H9 (cell line): ENCODE data around the gene PRSS27. TPM values are rescaled to one million over a fixed set of nuclear protein-coding genes. Genes with fewer than 3 reads are reported as not detected.

Source experiments
- DNase-seq: peaks from one replicate; pipeline ENCODE4 v3.0.0-alpha.2; 2017
- H2AFZ ChIP-seq: one replicate; pipeline ENCODE4 v1.6.1; 2013; ENCODE audit warnings: mild to moderate bottlenecking, low read length, control low read depth, moderate library complexity
- H2AK5ac ChIP-seq: 2 replicates; pipeline ENCODE4 v1.6.1; 2013; ENCODE audit warnings: low read length, control low read depth, mixed read lengths; ENCODE audit not compliant: insufficient read length
- H2BK120ac ChIP-seq: one replicate; pipeline ENCODE4 v1.6.1; 2013; ENCODE audit warnings: low read depth, mild to moderate bottlenecking, low read length, control low read depth, inconsistent platforms; ENCODE audit not compliant: poor library complexity, severe bottlenecking
- H2BK12ac ChIP-seq: 2 replicates; pipeline ENCODE4 v1.6.1; 2013; ENCODE audit warnings: low read length, control low read depth, mixed read lengths, low read depth; ENCODE audit not compliant: insufficient read length
- H2BK15ac ChIP-seq: 2 replicates; pipeline ENCODE4 v1.6.1; 2013; ENCODE audit warnings: low read depth, low read length, control low read depth
- H2BK20ac ChIP-seq: one replicate; pipeline ENCODE4 v1.6.1; 2013; ENCODE audit warnings: low read depth, mild to moderate bottlenecking, low read length, control low read depth, inconsistent platforms; ENCODE audit not compliant: poor library complexity, severe bottlenecking
- H2BK5ac ChIP-seq: 2 replicates; pipeline ENCODE4 v1.6.1; 2013; ENCODE audit warnings: low read length, control low read depth, mixed read lengths; ENCODE audit not compliant: insufficient read length
- H3K14ac ChIP-seq: 2 replicates; pipeline ENCODE4 v1.6.1; 2013; ENCODE audit warnings: low read length, control low read depth; ENCODE audit not compliant: insufficient read depth
- H3K18ac ChIP-seq: 2 replicates; pipeline ENCODE4 v1.6.1; 2013; ENCODE audit warnings: low read depth, mild to moderate bottlenecking, mixed read lengths, low read length, control low read depth; ENCODE audit not compliant: insufficient read length
- H3K23ac ChIP-seq: 2 replicates; pipeline ENCODE4 v1.6.1; 2013; ENCODE audit warnings: low read length, control low read depth, mixed read lengths, low read depth; ENCODE audit not compliant: insufficient read length
- H3K23me2 ChIP-seq: 2 replicates; pipeline ENCODE4 v1.6.1; 2013; ENCODE audit warnings: low read depth, mild to moderate bottlenecking, mixed read lengths, low read length, control low read depth; ENCODE audit not compliant: insufficient read length, poor library complexity, severe bottlenecking
- H3K27ac ChIP-seq: 2 replicates; pipeline ENCODE4 v1.5.1; 2013; ENCODE audit warnings: low read length, control low read depth, mixed read lengths, low read depth; ENCODE audit not compliant: insufficient read length
- H3K27me3 ChIP-seq: 2 replicates; pipeline ENCODE4 v1.6.1; 2013; ENCODE audit warnings: low read length, control low read depth, inconsistent platforms; ENCODE audit not compliant: insufficient read depth
- H3K4ac ChIP-seq: 2 replicates; pipeline ENCODE4 v1.6.1; 2013; ENCODE audit warnings: low read depth, mild to moderate bottlenecking, control low read depth, inconsistent platforms, low read length, moderate library complexity
- H3K4me1 ChIP-seq: 2 replicates; pipeline ENCODE4 v1.6.1; 2013; ENCODE audit warnings: low read length, control low read depth, inconsistent platforms; ENCODE audit not compliant: insufficient read depth
- H3K4me2 ChIP-seq: 2 replicates; pipeline ENCODE4 v1.6.1; 2013; ENCODE audit warnings: low read length, control low read depth, mixed read lengths; ENCODE audit not compliant: insufficient read length, insufficient read depth
- H3K56ac ChIP-seq: 2 replicates; pipeline ENCODE4 v1.6.1; 2013; ENCODE audit warnings: low read depth, mild to moderate bottlenecking, mixed read lengths, low read length, control low read depth; ENCODE audit not compliant: insufficient read length
- H3K79me1 ChIP-seq: 2 replicates; pipeline ENCODE4 v1.6.1; 2013; ENCODE audit warnings: low read depth, mild to moderate bottlenecking, moderate library complexity, low read length, control low read depth, inconsistent platforms; ENCODE audit not compliant: insufficient read depth, poor library complexity, severe bottlenecking
- H3K79me2 ChIP-seq: 2 replicates; pipeline ENCODE4 v1.6.1; 2013; ENCODE audit warnings: low read length, control low read depth, inconsistent platforms; ENCODE audit not compliant: insufficient read depth
- H3K9ac ChIP-seq: 2 replicates; pipeline ENCODE4 v1.6.1; 2013; ENCODE audit warnings: low read length, control low read depth, mixed read lengths; ENCODE audit not compliant: insufficient read length; ENCODE audit errors: extremely low read depth
- H3K9me3 ChIP-seq: one replicate; pipeline ENCODE4 v1.6.1; 2013; ENCODE audit warnings: low read depth, low read length, inconsistent platforms; ENCODE audit not compliant: control insufficient read depth
- H3T11ph ChIP-seq: one replicate; pipeline ENCODE4 v1.6.1; 2013; ENCODE audit warnings: mild to moderate bottlenecking, low read length, control low read depth, inconsistent platforms
- H4K20me1 ChIP-seq: one replicate; pipeline ENCODE4 v1.6.1; 2013; ENCODE audit not compliant: control insufficient read depth, insufficient read length, insufficient read depth
- H4K5ac ChIP-seq: 2 replicates; pipeline ENCODE4 v1.6.1; 2013; ENCODE audit warnings: low read depth, mild to moderate bottlenecking, mixed read lengths, low read length, control low read depth; ENCODE audit not compliant: insufficient read length
- H4K8ac ChIP-seq: replicated peaks from 2 replicates; pipeline ENCODE4 v1.6.1; 2013; ENCODE audit warnings: low read length, control low read depth, mixed read lengths, low read depth; ENCODE audit not compliant: insufficient read length
- H4K91ac ChIP-seq: 2 replicates; pipeline ENCODE4 v1.6.1; 2013; ENCODE audit warnings: low read depth, mild to moderate bottlenecking, moderate library complexity, mixed read lengths, low read length, control low read depth; ENCODE audit not compliant: insufficient read length
- H3K27ac Mint-ChIP-seq, 3 experiments: 2 replicates in 2 of 3; 3 replicates in 1 of 3; pipeline ENCODE4 v1.8.0; 2020 to 2021; ENCODE audit warnings: mixed read lengths in 3 of 3, mild to moderate bottlenecking in 1 of 3, moderate library complexity in 1 of 3
- H3K27me3 Mint-ChIP-seq: 2 replicates; pipeline ENCODE4 v1.8.0; 2021; ENCODE audit warnings: low read depth, mild to moderate bottlenecking, moderate library complexity, mixed read lengths
- H3K36me3 Mint-ChIP-seq, 3 experiments: 2 replicates in 2 of 3; 3 replicates in 1 of 3; pipeline ENCODE4 v1.8.0; 2020 to 2021; ENCODE audit warnings: low read depth in 3 of 3, mixed read lengths in 3 of 3; ENCODE audit not compliant: insufficient read depth in 1 of 3
- H3K4me1 Mint-ChIP-seq, 2 experiments: 2 replicates each; pipeline ENCODE4 v1.8.0; 2020; ENCODE audit warnings: mixed read lengths in 2 of 2
- H3K4me3 Mint-ChIP-seq, 2 experiments: 2 replicates in 1 of 2; 3 replicates in 1 of 2; pipeline ENCODE4 v1.8.0; 2020 to 2021; ENCODE audit warnings: mild to moderate bottlenecking in 2 of 2, mixed read lengths in 2 of 2, moderate library complexity in 1 of 2
- H3K9me3 Mint-ChIP-seq, 2 experiments: 2 replicates in 1 of 2; 3 replicates in 1 of 2; pipeline ENCODE4 v1.8.0; 2020; ENCODE audit warnings: mild to moderate bottlenecking in 2 of 2, mixed read lengths in 2 of 2, moderate library complexity in 1 of 2
- CTCF ChIP-seq: fragments of 200-600 bp; sonication (generic); conservative IDR thresholded peaks from 3 replicates; pipeline ENCODE4 v1.8.0; 2021; ENCODE audit warnings: antibody characterized with exemption, mild to moderate bottlenecking
- WGBS: extraction: QIAGEN DNeasy Blood & Tissue Kit; methylation state at CpG from one replicate; pipeline ENCODE4 v1.1.7; 2013; ENCODE audit warnings: missing lambda C conversion rate, low lambda C conversion rate, mixed read lengths; ENCODE audit not compliant: insufficient read length; ENCODE audit errors: extremely low coverage; 5-methylcytosine and 5-hydroxymethylcytosine counted together
- total RNA-seq: library from RNA; stranded (reverse); gene quantifications from 2 replicates; pipeline ENCODE4 v1.2.1, GENCODE V29; 2021

PRSS27 gene
- total RNA-seq, 1 experiment from 2014 or later: 5.0 TPM

GRCh38 chr16:2767140-2767731, 47.2 kb upstream of the PRSS27 start:
- H3K27ac ChIP-seq: no peak overlapping the region
- Mint-ChIP-seq H3K4me1 (peaks cover 3 to 33% of the 10 kb centered on the region in 2 experiments; a peak in 3 of 4 replicates), H3K36me3 (peaks cover 87 to 100% (median 100%) of the 10 kb centered on the region in 3 experiments), H3K27ac (peak overlapping the region in 1 of 3 experiments; percentile 95; a peak in 2 of 7 replicates), H3K27me3 (peaks cover 3% of the 10 kb centered on the region), H3K9me3 (peaks cover 21 to 34% of the 10 kb centered on the region in 2 experiments), H3K4me3 (no peak overlapping the region)
- no peaks in the 10 kb centered on the region for H3K4me1 ChIP-seq
- no peaks in the 10 kb centered on the region for H3K27me3 ChIP-seq
- H2AK5ac ChIP-seq: no peak overlapping the region
- no peak overlapping the region for H3K56ac ChIP-seq
- no peak overlapping the region for H4K91ac ChIP-seq
- H3K23me2 ChIP-seq: no peaks in the 10 kb centered on the region
- H2BK20ac ChIP-seq: no peak overlapping the region
- no peak overlapping the region for H3K9ac ChIP-seq
- no peak overlapping the region for H3K14ac ChIP-seq
- H2AFZ ChIP-seq: no peak overlapping the region
- no peak overlapping the region for H2BK120ac ChIP-seq
- no peak overlapping the region for H3K4me2 ChIP-seq
- no peak overlapping the region for H2BK15ac ChIP-seq
- no peaks in the 10 kb centered on the region for H4K20me1 ChIP-seq
- H4K5ac ChIP-seq: no peak overlapping the region
- no peak for TF ChIP-seq CTCF
- no peak overlapping the region for H4K8ac ChIP-seq
- H3K18ac ChIP-seq: no peak overlapping the region
- no peak overlapping the region for H3K4ac ChIP-seq
- peaks cover 20% of the 10 kb centered on the region for H3K79me1 ChIP-seq
- H3K23ac ChIP-seq: no peak overlapping the region
- H2BK5ac ChIP-seq: no peak overlapping the region
- no peaks in the 10 kb centered on the region for H3K9me3 ChIP-seq
- H3K79me2 ChIP-seq: peaks cover 2% of the 10 kb centered on the region; the same call in 1 of the 2 replicates
- no peak for DNase-seq
- WGBS: no CpG with 5 or more reads among the region's 19 CpGs
- H2BK12ac ChIP-seq: no peak overlapping the region
- no peak overlapping the region for H3T11ph ChIP-seq
